OCI-M1 (cell line): Measurements from ENCODE around the gene SYMPK.
A peak's percentile ranks its signal among the peaks of the same experiment; 100 is the strongest.

Source experiments
- DNase-seq: peaks from one replicate; lab custom pipeline; 2025; lab: John Stamatoyannopoulos, UW

Gene SYMPK

DNA sequence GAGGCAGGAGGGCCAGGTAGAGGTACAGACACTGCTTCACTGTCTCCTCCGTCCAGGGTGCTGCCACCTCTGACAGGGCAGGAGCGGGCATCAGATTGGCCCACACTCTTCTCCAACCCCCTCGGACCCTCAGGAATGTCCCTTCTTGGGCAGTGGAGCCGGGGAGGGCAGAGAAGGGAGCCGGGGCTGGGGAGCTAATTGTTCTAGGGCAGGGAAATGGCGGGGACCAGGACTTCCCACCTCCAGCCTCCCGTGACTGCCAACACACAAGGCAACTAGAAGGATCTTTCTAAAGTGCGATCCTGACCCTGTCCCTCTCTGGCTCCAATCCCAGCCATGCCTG lies 37.7 kb downstream of the SYMPK start:
- DNase-seq, result no peak

- no peak for DNase-seq
Measured at GRCh38 chr19:45824531-45825262, 38.2 kb downstream of the SYMPK start.

DNA sequence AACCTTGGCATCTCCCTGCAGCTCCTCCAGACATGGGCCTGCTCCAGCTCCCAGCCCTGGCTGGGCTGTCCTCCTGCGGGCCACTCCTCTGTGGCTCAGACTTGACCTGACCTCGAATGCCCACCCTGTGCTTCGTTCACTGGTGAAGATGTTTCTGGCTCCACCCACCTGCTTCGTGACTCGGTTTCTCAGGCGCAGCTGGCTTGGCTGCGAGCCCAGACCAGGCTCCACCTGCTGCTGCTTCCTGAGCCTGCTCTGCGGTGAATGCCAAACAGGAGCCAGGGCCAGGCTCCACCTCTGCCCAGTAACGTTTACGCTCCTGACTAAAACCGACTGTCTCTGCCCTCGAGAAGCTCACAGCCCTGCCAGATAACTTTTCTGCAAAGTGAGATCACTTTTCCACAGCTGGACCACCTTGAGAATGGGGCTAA lies 38.9 kb downstream of the SYMPK start:
- no peak for DNase-seq

DNA sequence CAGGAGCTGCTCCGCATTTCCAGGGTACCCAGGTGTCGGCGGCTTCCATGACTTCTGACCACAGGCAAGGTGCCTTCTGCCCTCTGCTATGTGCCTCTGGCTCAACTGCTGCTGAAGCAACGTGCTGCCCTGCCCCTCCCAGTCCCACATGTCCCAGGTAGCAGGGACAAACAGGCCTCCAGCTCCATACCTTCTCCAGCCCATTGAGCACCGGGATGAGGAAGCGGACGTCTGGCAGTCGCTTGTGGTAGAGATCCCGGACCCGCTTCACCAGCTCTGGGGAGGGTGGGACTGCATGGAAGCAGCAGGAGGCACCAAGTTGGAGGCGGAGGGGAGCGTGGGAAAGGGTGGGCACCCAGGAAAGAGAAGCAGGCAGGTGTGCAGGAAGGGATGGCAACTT lies 39.8 kb downstream of the SYMPK start:
- no peak for DNase-seq

GRCh38 chr19:45822716-45823115 lies 40.2 kb downstream of the SYMPK start:
- DNase-seq, result no peak

- DNase-seq, result no peak
Measured at GRCh38 chr19:45821570-45821969, 41.4 kb downstream of the SYMPK start.

DNA sequence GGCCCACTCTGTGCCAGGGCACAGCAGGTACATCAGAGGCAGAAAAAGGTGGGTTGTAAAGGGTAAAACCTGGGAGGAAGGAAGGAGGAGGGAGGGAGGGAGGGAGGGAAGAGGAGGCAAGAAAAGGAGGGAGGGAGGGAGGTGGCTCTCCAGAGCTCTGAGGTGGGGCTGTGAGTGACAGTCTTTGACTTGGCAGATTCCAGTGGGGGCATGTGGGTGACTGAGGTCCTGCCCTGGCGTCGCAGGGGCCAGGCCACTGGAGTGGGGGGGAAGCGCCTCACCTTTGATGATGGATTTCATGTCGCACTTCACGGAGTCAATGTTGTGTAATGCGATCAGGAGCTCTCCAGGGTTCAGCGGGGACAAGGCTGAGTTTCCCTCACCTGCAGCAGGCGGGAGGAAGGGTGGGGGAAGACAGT lies 41.8 kb downstream of the SYMPK start:
- DNase-seq, result no peak

DNA sequence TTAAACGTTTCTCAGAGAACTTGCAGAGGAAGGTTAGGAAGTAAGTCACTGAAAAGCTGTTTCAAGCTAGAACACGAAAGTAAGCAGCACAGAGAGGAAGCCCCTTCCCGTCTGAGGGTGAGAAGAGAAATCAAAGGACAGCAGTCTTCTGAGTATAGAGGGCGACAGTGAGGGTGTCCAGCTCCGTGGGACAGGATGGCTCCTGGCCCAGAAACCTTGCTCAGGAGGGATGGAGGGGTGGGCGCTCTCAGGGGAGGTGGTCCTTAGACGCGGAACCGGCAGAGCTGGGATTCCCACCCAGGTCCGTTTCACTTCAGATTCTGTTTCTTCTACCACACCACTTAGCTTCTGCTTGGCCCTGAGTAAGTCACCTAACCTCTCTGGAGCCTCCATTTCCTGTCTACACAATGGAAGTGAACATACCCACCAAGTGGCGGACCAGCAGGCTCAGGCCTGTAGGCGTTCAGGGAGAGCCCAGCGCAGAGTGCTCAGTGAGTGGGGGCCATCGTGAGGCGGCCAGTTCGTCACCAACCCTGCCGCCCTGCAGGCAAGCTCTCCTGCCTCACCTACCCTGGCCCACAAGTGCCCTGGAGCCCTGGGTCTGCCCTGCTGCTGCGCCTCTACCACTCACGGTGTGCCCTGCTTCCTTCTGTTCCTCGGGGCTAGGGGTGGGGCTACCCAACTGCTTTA lies 42.4 kb downstream of the SYMPK start:
- DNase-seq, result no peak

DNA sequence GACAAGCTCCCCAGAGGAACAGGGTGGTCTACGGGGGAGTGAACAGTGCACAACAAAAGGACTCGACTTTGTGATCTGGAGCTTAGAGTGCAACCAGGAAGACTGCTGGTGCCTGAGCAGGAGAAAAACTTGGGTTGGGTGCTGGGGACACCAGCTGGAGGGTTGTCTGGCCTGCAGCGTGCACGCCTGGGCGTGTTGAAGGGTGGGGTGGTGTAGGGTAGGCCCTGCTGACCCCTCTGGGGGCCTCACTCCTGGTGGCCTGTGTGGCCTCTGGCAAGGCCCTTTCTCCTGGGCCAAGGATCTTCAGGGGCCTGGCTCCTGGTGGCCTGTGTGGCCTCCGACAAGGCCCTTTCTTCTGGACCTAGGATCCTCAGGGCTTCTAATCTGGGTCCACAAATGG lies 43.2 kb downstream of the SYMPK start:
- DNase-seq, result no peak

DNA sequence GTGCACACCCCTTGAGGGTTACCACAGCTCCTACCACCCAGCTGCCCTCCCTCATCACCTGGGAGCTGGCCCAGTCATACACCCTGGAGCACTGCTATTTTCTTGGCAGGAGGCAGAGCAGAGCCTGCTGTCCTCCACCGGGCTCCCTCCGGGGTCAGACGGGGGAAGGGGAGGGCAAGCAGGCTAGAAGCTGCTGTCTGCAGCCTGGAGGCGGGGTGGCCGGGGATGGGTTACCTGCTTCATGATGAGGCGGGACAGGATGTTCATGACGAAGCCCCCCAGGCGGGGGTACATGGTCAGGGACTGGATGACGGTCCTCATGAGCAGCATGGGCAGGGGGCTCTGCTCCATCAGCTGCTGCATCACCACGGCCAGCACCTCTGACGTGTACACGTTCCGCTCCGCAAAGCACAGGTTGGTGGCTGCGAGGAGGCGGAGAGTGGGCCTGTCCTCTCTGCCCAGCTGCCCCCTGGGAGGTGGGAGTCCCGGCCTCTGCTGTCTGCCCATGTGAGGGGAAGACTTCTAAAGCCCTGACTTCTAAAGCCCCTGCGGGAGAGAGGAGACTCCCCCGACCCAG lies 45.1 kb downstream of the SYMPK start:
- no peak for DNase-seq

DNA sequence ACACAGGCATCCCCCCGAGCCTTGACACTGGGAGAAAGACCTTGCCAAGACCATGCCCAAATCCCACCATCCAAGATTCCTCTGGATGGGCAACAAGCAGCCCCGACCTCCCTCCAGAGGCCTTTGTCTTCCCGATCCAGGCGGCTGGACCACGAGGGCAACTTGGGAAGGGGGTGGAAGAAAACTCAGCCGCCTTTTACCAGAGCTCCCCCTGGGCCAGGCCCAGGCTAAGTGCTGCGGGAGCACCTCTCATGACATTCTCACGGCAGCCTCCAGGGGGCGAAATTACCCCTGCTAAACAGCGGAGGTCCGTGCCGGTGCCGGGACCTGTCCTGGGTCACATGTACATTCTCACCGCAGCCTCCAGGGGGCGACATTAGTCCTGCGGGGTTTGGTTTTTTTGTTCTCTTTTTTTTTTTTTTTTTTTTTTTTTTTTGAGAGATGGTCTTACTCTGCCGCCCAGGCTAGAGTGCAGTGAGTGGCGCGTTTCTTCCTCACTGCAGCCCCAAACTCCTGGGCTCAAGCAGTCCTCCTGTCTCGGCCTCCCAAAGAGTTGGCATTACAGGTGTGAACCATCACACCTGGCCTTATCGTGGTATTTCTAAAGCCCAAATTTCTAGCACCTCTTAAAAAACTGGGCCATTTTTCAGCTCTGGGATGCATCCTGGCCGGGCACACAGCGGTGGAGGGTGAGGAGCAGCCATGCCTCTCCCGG lies 45.8 kb downstream of the SYMPK start:
- peak; percentile 98 for DNase-seq

- no peak for DNase-seq
Measured at GRCh38 chr19:45816236-45817009, 46.5 kb downstream of the SYMPK start.

- no peak for DNase-seq
Measured at GRCh38 chr19:45815481-45816216, 47.3 kb downstream of the SYMPK start.

- no peak for DNase-seq
Measured at GRCh38 chr19:45814851-45815480, 48.0 kb downstream of the SYMPK start, which contains the start of gene RSPH6A. Gene RSPH6A (minus strand): TSS chr19:45815308. CDS start chr19:45815176, 132 bp downstream.

GRCh38 chr19:45814166-45814780 lies 48.7 kb downstream of the SYMPK start:
- no peak for DNase-seq

DNA sequence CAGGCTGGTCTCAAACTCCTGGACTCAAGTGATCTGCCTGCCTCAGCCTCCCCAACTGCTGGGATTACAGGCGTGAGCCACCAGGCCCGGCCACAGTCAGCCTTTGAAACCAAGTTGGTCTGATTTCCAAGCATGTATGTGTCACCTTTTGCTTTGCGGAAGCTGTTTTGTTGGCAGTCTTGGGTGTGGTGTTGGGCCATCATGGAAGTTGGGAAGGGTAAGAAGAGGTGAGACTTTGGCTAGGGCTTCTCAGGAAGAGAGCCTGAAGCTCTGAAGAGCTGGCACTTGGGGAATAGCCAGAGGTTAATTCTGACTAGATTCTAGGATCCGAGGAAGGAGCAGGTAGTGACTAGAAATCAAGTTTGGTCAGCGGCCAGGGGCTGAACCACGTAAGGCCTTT lies 50.6 kb downstream of the SYMPK start:
- DNase-seq, result no peak

GRCh38 chr19:45809643-45810159 lies 53.2 kb downstream of the SYMPK start:
- DNase-seq, result peak; percentile 82

- no peak for DNase-seq
Measured at GRCh38 chr19:45805719-45806118, 57.2 kb downstream of the SYMPK start.

DNA sequence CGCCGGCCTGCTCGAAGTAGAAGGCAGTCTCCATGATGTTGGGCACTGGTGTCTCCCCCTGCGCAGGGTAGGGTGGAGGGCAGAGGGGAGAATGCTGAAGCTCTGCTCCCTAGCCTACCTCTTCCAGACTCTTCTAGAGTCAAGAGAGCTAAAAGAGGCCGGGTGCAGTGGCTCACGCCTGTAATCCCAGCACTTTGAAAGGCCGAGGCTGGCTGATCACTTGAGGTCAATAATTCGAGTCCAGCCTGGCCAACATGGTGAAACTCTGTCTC lies 58.1 kb downstream of the SYMPK start:
- DNase-seq, result no peak
